Right atrium auricular region (tissue), 2 donors: Measurements from ENCODE around the gene MRAP. TPM values are rescaled to one million over a fixed set of nuclear protein-coding genes. Genes with fewer than 3 reads are reported as not detected.

Experiments used
- DNase-seq: peaks from one replicate; pipeline ENCODE4 v3.0.0-alpha.2; 2019; ENCODE audit warnings: low spot score
- H3K27ac ChIP-seq, 2 donors: fragments of 200-600 bp; sonication (generic); 1 replicate in 1 of 2; 2 replicates in 1 of 2; pipeline ENCODE4 v1.5.1; 2016 to 2019
- H3K27me3 ChIP-seq, 2 donors: fragments of 200-600 bp; sonication (generic); one replicate each; pipeline versions ENCODE4 v1.5.1 to v1.6.0; 2017 to 2019
- H3K36me3 ChIP-seq: fragments of 200-600 bp; sonication (generic); one replicate; pipeline ENCODE4 v1.5.1; 2016
- H3K4me1 ChIP-seq, 2 donors: fragments of 200-600 bp; sonication (generic); one replicate each; pipeline versions ENCODE4 v1.5.1 to v1.6.0; 2017 to 2019
- H3K4me3 ChIP-seq, 2 donors: fragments of 200-600 bp; sonication (generic); 1 replicate in 1 of 2; 2 replicates in 1 of 2; pipeline ENCODE4 v1.5.1; 2017 to 2019; ENCODE audit warnings: mild to moderate bottlenecking in 1 of 2, moderate library complexity in 1 of 2
- H3K9me3 ChIP-seq, 2 donors: fragments of 200-600 bp; sonication (generic); one replicate each; pipeline ENCODE4 v1.5.1; 2019
- CTCF ChIP-seq, 2 donors: fragments of 200-600 bp; sonication (generic); IDR thresholded peaks; one replicate each; pipeline ENCODE4 v1.5.1; 2019; ENCODE audit warnings: antibody characterized with exemption in 2 of 2
- total RNA-seq, 2 donors: library from RNA; depleted of rRNA; stranded (reverse); fragments of >200 nt; gene quantifications; one replicate each; pipeline ENCODE4 v1.1.0, GENCODE V29; 2016

Gene MRAP
- total RNA-seq, 2 donors from 2014 or later = 5.3 TPM; not detected in 1

- TF ChIP-seq CTCF (IDR thresholded peaks at IDR 0.05) = no peak
- H3K27me3 ChIP-seq = no peaks in the 10 kb centered on the region
- no peak for DNase-seq
- peaks cover 0 to 7% of the 10 kb centered on the region in 2 donors for H3K9me3 ChIP-seq
- H3K36me3 ChIP-seq = peaks cover 99% of the 10 kb centered on the region
- H3K27ac ChIP-seq = no peak overlapping the region
- H3K4me3 ChIP-seq = no peak overlapping the region
- no peaks in the 10 kb centered on the region for H3K4me1 ChIP-seq
These were observed 48.7 kb downstream of the MRAP start for GRCh38 chr21:32347351-32347750.

GRCh38 chr21:32347977-32348376 lies 49.3 kb downstream of the MRAP start:
- H3K36me3 ChIP-seq = peaks cover 99% of the 10 kb centered on the region
- no peaks in the 10 kb centered on the region for H3K27me3 ChIP-seq
- no peak overlapping the region for H3K4me3 ChIP-seq
- no peaks in the 10 kb centered on the region for H3K4me1 ChIP-seq
- no peak for TF ChIP-seq CTCF (IDR thresholded peaks at IDR 0.05)
- no peak for DNase-seq
- no peak overlapping the region for H3K27ac ChIP-seq
- peaks cover 0 to 7% of the 10 kb centered on the region in 2 donors for H3K9me3 ChIP-seq

- no peak for DNase-seq
- Histone ChIP-seq H3K27me3 (no peaks in the 10 kb centered on the region), H3K4me3 (no peak overlapping the region), H3K36me3 (peaks cover 100% of the 10 kb centered on the region), H3K9me3 (peaks cover 0 to 7% of the 10 kb centered on the region in 2 donors), H3K4me1 (no peaks in the 10 kb centered on the region), H3K27ac (no peak overlapping the region)
- no peak for TF ChIP-seq CTCF (IDR thresholded peaks at IDR 0.05)
These were observed 50.1 kb downstream of the MRAP start for GRCh38 chr21:32348604-32349332.

- H3K27me3 ChIP-seq = no peaks in the 10 kb centered on the region
- peaks cover 100% of the 10 kb centered on the region for H3K36me3 ChIP-seq
- no peak for TF ChIP-seq CTCF (IDR thresholded peaks at IDR 0.05)
- peaks cover 0 to 3% of the 10 kb centered on the region in 2 donors for H3K9me3 ChIP-seq
- no peak overlapping the region for H3K4me3 ChIP-seq
- DNase-seq = no peak
- no peak overlapping the region for H3K27ac ChIP-seq
- no peaks in the 10 kb centered on the region for H3K4me1 ChIP-seq
These were observed 50.8 kb downstream of the MRAP start for GRCh38 chr21:32349333-32349944.

- H3K4me3 ChIP-seq = no peak overlapping the region
- DNase-seq = no peak
These were observed 51.7 kb downstream of the MRAP start for GRCh38 chr21:32350211-32350980.

More at GRCh38 chr21:32350211-32350980, 51.7 kb downstream of the MRAP start:
- Histone ChIP-seq H3K27ac (no peak overlapping the region), H3K4me1 (no peaks in the 10 kb centered on the region), H3K27me3 (no peaks in the 10 kb centered on the region), H3K9me3 (no peaks in the 10 kb centered on the region), H3K36me3 (peaks cover 100% of the 10 kb centered on the region)
- TF ChIP-seq CTCF (IDR thresholded peaks at IDR 0.05) = no peak
